Measurements from ENCODE around the gene CDR2. TPM values are rescaled to one million over a fixed set of nuclear protein-coding genes. Genes with fewer than 3 reads are reported as not detected.
"Not testable (repeated sequence)": the region's sequence is repeated elsewhere in the genome, so short reads cannot be mapped to it uniquely, and the experiment has no call there.

The CDR2 gene
- polyA plus RNA-seq, 3 donors, result 4.8 to 18.9 (median 14.6) TPM

GRCh38 chr16:22317001-22317530 is 57.4 kb downstream of the CDR2 start:
- WGBS, 3 donors, result 78 to 92% (median 89%) methylated on average over 17 of the region's 17 CpGs
- H3K27ac ChIP-seq (ENCODE audit: low read depth, low read length), result no peak overlapping the region

GRCh38 chr16:22316411-22316811 is 58.0 kb downstream of the CDR2 start:
- 85 to 90% (median 86%) methylated on average over 9 of the region's 9 CpGs for WGBS, 3 donors
- no peak overlapping the region for H3K27ac ChIP-seq (ENCODE audit: low read depth, low read length)

- no peak overlapping the region for H3K27ac ChIP-seq (ENCODE audit: low read depth, low read length)
- WGBS, 3 donors, result 59 to 96% (median 94%) methylated on average over 1 of the region's 1 CpG
Measured at GRCh38 chr16:22315979-22316378, 58.4 kb downstream of the CDR2 start.

GRCh38 chr16:22314661-22315626 is 59.5 kb downstream of the CDR2 start:
- no peak overlapping the region for H3K27ac ChIP-seq (ENCODE audit: low read depth, low read length)
- 83 to 89% (median 89%) methylated on average over 36 to 37 of the region's 37 CpGs for WGBS, 3 donors

- H3K27ac ChIP-seq (ENCODE audit: low read depth, low read length), result no peak overlapping the region
- 94 to 96% (median 95%) methylated on average over 10 of the region's 10 CpGs for WGBS, 3 donors
Measured at GRCh38 chr16:22313876-22314470, 60.4 kb downstream of the CDR2 start.

GRCh38 chr16:22312897-22313781 is 61.3 kb downstream of the CDR2 start:
- no peak overlapping the region for H3K27ac ChIP-seq (ENCODE audit: low read depth, low read length)
- 91 to 92% (median 91%) methylated on average over 23 of the region's 23 CpGs for WGBS, 3 donors

GRCh38 chr16:22311520-22311919 is 62.9 kb downstream of the CDR2 start:
- H3K27ac ChIP-seq (ENCODE audit: low read depth, low read length), result no peak overlapping the region
- WGBS, 3 donors, result 93 to 97% (median 97%) methylated on average over 4 of the region's 4 CpGs

- WGBS, 3 donors, result 93 to 96% (median 95%) methylated on average over 24 of the region's 24 CpGs
Measured at GRCh38 chr16:22308824-22309520, 65.4 kb downstream of the CDR2 start.

GRCh38 chr16:22307838-22308237 is 66.6 kb downstream of the CDR2 start:
- H3K27ac ChIP-seq (ENCODE audit: low read depth, low read length), result no peak overlapping the region
- 92 to 96% (median 92%) methylated on average over 10 of the region's 10 CpGs for WGBS, 3 donors

More at GRCh38 chr16:22308824-22309520, 65.4 kb downstream of the CDR2 start:
- no peak overlapping the region for H3K27ac ChIP-seq (ENCODE audit: low read depth, low read length)

- 82 to 91% (median 91%) methylated on average over 9 of the region's 9 CpGs for WGBS, 3 donors
- no peak overlapping the region for H3K27ac ChIP-seq (ENCODE audit: low read depth, low read length)
Measured at GRCh38 chr16:22306788-22307187, 67.6 kb downstream of the CDR2 start.

GRCh38 chr16:22304411-22304810 is 70.0 kb downstream of the CDR2 start:
- WGBS, 3 donors, result 92 to 94% (median 93%) methylated on average over 4 of the region's 4 CpGs

GRCh38 chr16:22302776-22303363 is 71.5 kb downstream of the CDR2 start:
- WGBS, 3 donors, result 94 to 97% (median 95%) methylated on average over 12 of the region's 12 CpGs
- no peak overlapping the region for H3K27ac ChIP-seq (ENCODE audit: low read depth, low read length)

More at GRCh38 chr16:22304411-22304810, 70.0 kb downstream of the CDR2 start:
- no peak overlapping the region for H3K27ac ChIP-seq (ENCODE audit: low read depth, low read length)

- 90 to 94% (median 93%) methylated on average over 7 of the region's 7 CpGs for WGBS, 3 donors
- not testable (repeated sequence) for H3K27ac ChIP-seq (ENCODE audit: low read depth, low read length)
Measured at GRCh38 chr16:22301423-22301822, 73.0 kb downstream of the CDR2 start.

- 30 to 62% (median 50%) methylated on average over 8 of the region's 8 CpGs for WGBS, 3 donors
- no peak overlapping the region for H3K27ac ChIP-seq (ENCODE audit: low read depth, low read length)
Measured at GRCh38 chr16:22300427-22301071, 73.9 kb downstream of the CDR2 start.

GRCh38 chr16:22299036-22299435 is 75.4 kb downstream of the CDR2 start:
- H3K27ac ChIP-seq (ENCODE audit: low read depth, low read length), result peak overlapping the region; percentile 58
- WGBS, 3 donors, result 95 to 100% (median 100%) methylated on average over 1 of the region's 1 CpG

GRCh38 chr16:22297871-22298733 is 76.3 kb downstream of the CDR2 start:
- WGBS, 3 donors, result 0% methylated on average over 38 to 39 of the region's 39 CpGs
- H3K27ac ChIP-seq (ENCODE audit: low read depth, low read length), result peak overlapping the region; percentile 71

All from adipose tissue (tissue), 3 donors.